ENCODE measurements around the gene WWC2. TPM values are rescaled to one million over a fixed set of nuclear protein-coding genes. Genes with fewer than 3 reads are reported as not detected.
"Not testable (repeated sequence)": the region's sequence is repeated elsewhere in the genome, so short reads cannot be mapped to it uniquely, and the experiment has no call there.

Gene WWC2
- total RNA-seq, 1 experiment from 2014 or later = 80.3 TPM

- Histone ChIP-seq H3K4me1 (ENCODE audit: control insufficient read depth, insufficient read depth, low read length) (peaks cover under 1% of the 10 kb centered on the region; the same call in 1 of the 2 replicates), H3K4me3 (ENCODE audit: low read depth in 2 of 2, low read length in 2 of 2) (no peak overlapping the region), H3K27ac (ENCODE audit: low read length) (no peak overlapping the region), H3K36me3 (ENCODE audit: control insufficient read depth, insufficient read depth, low read length) (no peaks in the 10 kb centered on the region; the same call in 1 of the 2 replicates), H3K27me3 (ENCODE audit: control insufficient read depth, insufficient read depth, low read length) (no peaks in the 10 kb centered on the region), H3K9me3 (ENCODE audit: control insufficient read depth, insufficient read depth, low read depth, low read length) (no peaks in the 10 kb centered on the region)
- in situ Hi-C loops (cut with HindIII; ENCODE audit: low pct_unique_long_range_greater_than_20kb, low sequenced_read_pairs) (no loop called here), intact Hi-C loops (cut with micrococcal nuclease; ENCODE audit: unreplicated experiment) (no loop called here)
- CTCF ChIA-PET = no interaction called here
- TF ChIP-seq REST (IDR thresholded peaks at IDR 0.05; ENCODE audit: insufficient read depth in 1 of 2, low read depth in 2 of 2, low read length in 1 of 2) (no peak), SIN3A (IDR thresholded peaks at IDR 0.05; ENCODE audit: borderline replicate concordance, insufficient read depth, low read depth, low read length) (no peak), CTCF (IDR thresholded peaks at IDR 0.05) (no peak), TCF7L2 (IDR thresholded peaks at IDR 0.05; ENCODE audit: low read depth, low read length) (no peak), POLR2AphosphoS5 (IDR thresholded peaks at IDR 0.05; ENCODE audit: low read depth, low read length) (no peak)
- ATAC-seq (no peak), DNase-seq (ENCODE audit: low read depth, low spot score) (no peak)
- no TSS peak for BruUV-seq (replicated peaks)
- POLR2A ChIA-PET = no interaction called here
Measured at GRCh38 chr4:183191630-183192029, 92.6 kb downstream of the WWC2 start.

- in situ Hi-C loops (cut with HindIII; ENCODE audit: low pct_unique_long_range_greater_than_20kb, low sequenced_read_pairs) = no loop called here
- Histone ChIP-seq H3K4me1 (ENCODE audit: control insufficient read depth, insufficient read depth, low read length) (no peaks in the 10 kb centered on the region; the same call in 1 of the 2 replicates), H3K27me3 (ENCODE audit: control insufficient read depth, insufficient read depth, low read length) (no peaks in the 10 kb centered on the region), H3K36me3 (ENCODE audit: control insufficient read depth, insufficient read depth, low read length) (no peaks in the 10 kb centered on the region; the same call in 1 of the 2 replicates), H3K4me3 (ENCODE audit: low read depth in 2 of 2, low read length in 2 of 2) (no peak overlapping the region), H3K9me3 (ENCODE audit: control insufficient read depth, insufficient read depth, low read depth, low read length) (no peaks in the 10 kb centered on the region), H3K27ac (ENCODE audit: low read length) (no peak overlapping the region)
- ChIA-PET CTCF (no interaction called here), POLR2A (no interaction called here)
- intact Hi-C loops (cut with micrococcal nuclease; ENCODE audit: unreplicated experiment) = no loop called here
- DNase-seq (ENCODE audit: low read depth, low spot score) = no peak
- no TSS peak for BruUV-seq (replicated peaks)
- no peak for ATAC-seq
- TF ChIP-seq SIN3A (IDR thresholded peaks at IDR 0.05; ENCODE audit: borderline replicate concordance, insufficient read depth, low read depth, low read length) (no peak), POLR2AphosphoS5 (IDR thresholded peaks at IDR 0.05; ENCODE audit: low read depth, low read length) (no peak), TCF7L2 (IDR thresholded peaks at IDR 0.05; ENCODE audit: low read depth, low read length) (no peak), REST (IDR thresholded peaks at IDR 0.05; ENCODE audit: insufficient read depth in 1 of 2, low read depth in 2 of 2, low read length in 1 of 2) (no peak), CTCF (IDR thresholded peaks at IDR 0.05) (no peak)
Measured at GRCh38 chr4:183192571-183192970, 93.5 kb downstream of the WWC2 start.

- H3K4me3 ChIP-seq (ENCODE audit: low read depth in 2 of 2, low read length in 2 of 2); POLR2A ChIA-PET; BruUV-seq (replicated peaks); H3K36me3 ChIP-seq (ENCODE audit: control insufficient read depth, insufficient read depth, low read length); in situ Hi-C loops (cut with HindIII; ENCODE audit: low pct_unique_long_range_greater_than_20kb, low sequenced_read_pairs); H3K9me3 ChIP-seq (ENCODE audit: control insufficient read depth, insufficient read depth, low read depth, low read length); CTCF ChIA-PET; DNase-seq (ENCODE audit: low read depth, low spot score); intact Hi-C loops (cut with micrococcal nuclease; ENCODE audit: unreplicated experiment); ATAC-seq; H3K27me3 ChIP-seq (ENCODE audit: control insufficient read depth, insufficient read depth, low read length); H3K4me1 ChIP-seq (ENCODE audit: control insufficient read depth, insufficient read depth, low read length); H3K27ac ChIP-seq (ENCODE audit: low read length): not testable (repeated sequence)
Measured at GRCh38 chr4:183193730-183194338, 94.8 kb downstream of the WWC2 start.
